Upper lobe of left lung (tissue), 6 donors: ENCODE results near the gene MORC3. TPM values are rescaled to one million over a fixed set of nuclear protein-coding genes. Genes with fewer than 3 reads are reported as not detected.
"Not testable (repeated sequence)": the region's sequence is repeated elsewhere in the genome, so short reads cannot be mapped to it uniquely, and the experiment has no call there.

Experiments used
- ATAC-seq, 2 donors: fragments of 200-7000 bp; cut with Tn5 transposase; one replicate each; pipeline ENCODE4 v1.9.1; 2022; ENCODE audit warnings: mild to moderate bottlenecking in 2 of 2, moderate library complexity in 2 of 2; ENCODE audit not compliant: low FRiP score in 2 of 2
- DNase-seq, 2 donors: peaks; one replicate each; pipeline ENCODE4 v3.0.0-alpha.2; 2019 to 2020
- H3K27ac ChIP-seq, 4 donors: fragments of 200-600 bp; sonication (generic); one replicate each; pipeline ENCODE4 v1.5.1; 2016 to 2019
- H3K27me3 ChIP-seq, 4 donors: fragments of 200-600 bp; sonication (generic); one replicate each; pipeline ENCODE4 v1.5.1; 2017 to 2019
- H3K36me3 ChIP-seq, 4 donors: fragments of 200-600 bp; sonication (generic); one replicate each; pipeline ENCODE4 v1.5.1; 2016 to 2019
- H3K4me1 ChIP-seq, 4 donors: fragments of 200-600 bp; sonication (generic); one replicate each; pipeline ENCODE4 v1.5.1; 2018 to 2019
- H3K4me3 ChIP-seq, 4 donors: fragments of 200-600 bp; sonication (generic); one replicate each; pipeline ENCODE4 v1.5.1; 2017 to 2019; ENCODE audit warnings: mild to moderate bottlenecking in 2 of 4, moderate library complexity in 1 of 4
- H3K9me3 ChIP-seq, 4 donors: fragments of 200-600 bp; sonication (generic); one replicate each; pipeline ENCODE4 v1.5.1; 2018 to 2019
- CTCF ChIP-seq, 6 experiments: fragments of 450-650 bp in 4 of 6; fragments of 200-600 bp in 2 of 6; sonication (generic) in 2 of 6; IDR thresholded peaks; one replicate each; pipeline ENCODE4 v1.5.1; 2016 to 2019; ENCODE audit warnings: antibody characterized with exemption in 6 of 6
- EP300 ChIP-seq, 4 donors: sonication (generic); formaldehyde crosslinking; IDR thresholded peaks; one replicate each; pipeline ENCODE4 v1.5.1; 2017; ENCODE audit warnings: antibody characterized with exemption in 4 of 4, control low read depth in 2 of 4
- POLR2A ChIP-seq, 4 donors: fragments of 450-650 bp; IDR thresholded peaks; one replicate each; pipeline ENCODE4 v1.5.1; 2016 to 2017; ENCODE audit warnings: antibody characterized with exemption in 4 of 4, mild to moderate bottlenecking in 2 of 4
- POLR2AphosphoS5 ChIP-seq, 2 donors: sonication (generic); formaldehyde crosslinking; IDR thresholded peaks; one replicate each; pipeline ENCODE4 v1.5.1; 2017; ENCODE audit warnings: antibody characterized with exemption in 2 of 2
- WGBS, 2 donors: methylation state at CpG; one replicate each; pipeline ENCODE4 v1.1.5; 2017 to 2018; 5-methylcytosine and 5-hydroxymethylcytosine counted together
- total RNA-seq, 6 donors: library from RNA; depleted of rRNA in 4 of 6; stranded (reverse); fragments of >200 nt in 4 of 6; gene quantifications; one replicate each; pipeline versions ENCODE4 v1.1.0 to v1.2.1, GENCODE V29; 2016 to 2021
- donor health status: DM: no; HTN: no; CAD: no; lungs with moderate emphysema.
- donor health status: DM: no; HTN: yes; CAD: no; lungs with severe emphysema.

The MORC3 gene
- total RNA-seq, 6 donors from 2014 or later: 26.0 to 62.7 (median 31.5) TPM

DNA sequence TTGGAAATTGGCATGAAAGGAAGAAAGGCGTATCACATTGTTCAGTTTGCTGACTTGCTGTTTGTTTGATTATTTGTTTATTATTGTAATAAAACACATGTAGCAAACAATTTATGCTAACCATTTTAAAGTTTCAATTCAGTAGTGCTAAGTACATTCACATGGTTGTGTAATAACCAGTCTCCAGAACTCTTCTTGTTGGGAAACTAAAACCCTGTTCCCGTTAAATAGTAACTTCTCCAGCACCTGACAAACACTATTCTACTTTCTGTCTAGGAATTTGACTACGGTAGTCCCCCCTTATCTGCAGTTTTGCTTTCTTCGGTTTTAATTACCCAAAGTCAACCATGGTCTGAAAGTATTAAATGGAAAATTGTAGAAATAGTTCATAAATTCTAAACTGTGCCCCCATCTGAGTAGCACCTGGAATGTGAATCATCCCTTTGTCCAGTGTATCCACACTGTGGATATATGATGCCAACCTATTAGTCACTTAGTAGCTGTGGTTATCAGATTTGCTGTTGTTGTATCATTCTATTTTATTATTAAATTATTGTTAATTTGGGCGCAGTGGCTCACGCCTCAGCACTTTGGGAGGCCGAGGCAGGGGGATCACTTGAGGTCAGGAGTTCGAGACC is 5.5 kb downstream of the MORC3 start:
- Histone ChIP-seq H3K27ac (peak overlapping the region in 1 of 4 donors; percentile 53), H3K4me1 (peaks cover 38 to 74% (median 47%) of the 10 kb centered on the region in 4 donors)
- ATAC-seq: no peak

GRCh38 chr21:36330904-36331303 is 10.9 kb downstream of the MORC3 start:
- H3K36me3 ChIP-seq: peaks cover 0 to 17% (median 8%) of the 10 kb centered on the region in 4 donors
- ATAC-seq (peak; percentile 83 to 85), DNase-seq (peak in 1 of 2 donors; percentile 57)
- H3K27ac ChIP-seq: no peak overlapping the region
- TF ChIP-seq CTCF (IDR thresholded peaks at IDR 0.05): peak; percentile 58 to 85 (median 70)
- TF ChIP-seq POLR2A (IDR thresholded peaks at IDR 0.05): no peak
- H3K4me1 ChIP-seq: peaks cover 22 to 55% (median 29%) of the 10 kb centered on the region in 4 donors
- no peaks in the 10 kb centered on the region for H3K9me3 ChIP-seq
- H3K27me3 ChIP-seq: no peaks in the 10 kb centered on the region
- WGBS, 2 donors: 57% methylated on average over 2 of the region's 2 CpGs
- H3K4me3 ChIP-seq: no peak overlapping the region

More for the DNA sequence above, 5.5 kb downstream of the MORC3 start:
- H3K4me3 ChIP-seq: no peak overlapping the region
- H3K36me3 ChIP-seq: peaks cover 0 to 14% (median 0%) of the 10 kb centered on the region in 4 donors
- H3K27me3 ChIP-seq: no peaks in the 10 kb centered on the region
- no peak for DNase-seq
- TF ChIP-seq EP300 (IDR thresholded peaks at IDR 0.05) (no peak), CTCF (IDR thresholded peaks at IDR 0.05) (no peak), POLR2AphosphoS5 (IDR thresholded peaks at IDR 0.05) (no peak), POLR2A (IDR thresholded peaks at IDR 0.05) (no peak)
- H3K9me3 ChIP-seq: no peaks in the 10 kb centered on the region
- 73 to 77% methylated on average over 8 of the region's 8 CpGs for WGBS, 2 donors

DNA sequence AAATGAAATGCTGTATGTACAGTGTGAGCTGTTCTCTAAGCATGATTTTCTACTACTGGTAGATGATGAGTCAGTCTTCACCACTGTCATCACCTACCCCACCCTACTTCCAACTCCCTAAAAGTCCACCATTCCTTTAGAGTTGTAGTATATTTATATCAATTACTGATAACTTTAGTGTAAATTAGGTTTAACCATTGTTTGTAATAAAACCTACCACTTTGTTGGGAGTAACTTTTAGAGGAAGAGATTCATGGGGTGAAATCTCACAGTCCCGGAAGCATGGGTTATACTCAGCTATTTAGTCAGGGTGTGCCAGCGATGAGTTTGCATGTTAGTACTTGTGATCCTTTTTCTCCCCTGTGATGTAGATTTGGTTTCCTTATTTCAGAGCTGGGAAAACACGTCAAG is 17.1 kb downstream of the MORC3 start:
- H3K27me3 ChIP-seq: no peaks in the 10 kb centered on the region

DNA sequence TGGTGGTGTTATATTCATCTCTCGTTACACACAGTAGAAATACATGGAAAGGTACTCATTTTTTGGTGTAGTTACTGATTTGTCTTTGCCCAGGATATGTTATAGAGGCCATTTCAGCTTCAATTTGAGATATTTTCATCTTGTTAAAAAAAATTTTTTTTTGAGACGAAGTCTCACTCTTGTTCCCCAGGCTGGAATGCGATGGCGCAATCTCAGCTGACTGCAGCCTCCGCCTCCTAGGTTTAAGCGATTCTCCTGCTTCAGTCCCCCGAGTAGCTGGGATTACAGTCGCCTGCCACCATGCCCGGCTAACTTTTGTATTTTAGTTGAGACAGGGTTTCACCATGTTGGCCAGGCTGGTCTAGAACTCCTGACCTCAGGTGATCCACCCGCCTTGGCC is 19.0 kb downstream of the MORC3 start:
- no peak for ATAC-seq
- Histone ChIP-seq H3K4me1 (no peaks in the 10 kb centered on the region), H3K27me3 (no peaks in the 10 kb centered on the region), H3K4me3 (no peak overlapping the region), H3K9me3 (no peaks in the 10 kb centered on the region), H3K36me3 (peaks cover 25 to 88% (median 56%) of the 10 kb centered on the region in 4 donors), H3K27ac (no peak overlapping the region)
- DNase-seq: no peak
- no peak for TF ChIP-seq POLR2A (IDR thresholded peaks at IDR 0.05)
- TF ChIP-seq EP300 (IDR thresholded peaks at IDR 0.05): no peak
- no peak for TF ChIP-seq CTCF (IDR thresholded peaks at IDR 0.05)
- no peak for TF ChIP-seq POLR2AphosphoS5 (IDR thresholded peaks at IDR 0.05)
- 80 to 82% methylated on average over 10 of the region's 10 CpGs for WGBS, 2 donors

More for the DNA sequence above, 17.1 kb downstream of the MORC3 start:
- 92 to 94% methylated on average over 3 of the region's 3 CpGs for WGBS, 2 donors
- no peak overlapping the region for H3K27ac ChIP-seq
- TF ChIP-seq EP300 (IDR thresholded peaks at IDR 0.05) (no peak), POLR2AphosphoS5 (IDR thresholded peaks at IDR 0.05) (no peak), CTCF (IDR thresholded peaks at IDR 0.05) (no peak), POLR2A (IDR thresholded peaks at IDR 0.05) (no peak)
- H3K9me3 ChIP-seq: no peaks in the 10 kb centered on the region
- ATAC-seq (peak in 1 of 2 donors; percentile 70), DNase-seq (no peak)
- H3K36me3 ChIP-seq: peaks cover 21 to 74% (median 46%) of the 10 kb centered on the region in 4 donors
- peaks cover 5 to 10% (median 6%) of the 10 kb centered on the region in 4 donors for H3K4me1 ChIP-seq
- H3K4me3 ChIP-seq: no peak overlapping the region

DNA sequence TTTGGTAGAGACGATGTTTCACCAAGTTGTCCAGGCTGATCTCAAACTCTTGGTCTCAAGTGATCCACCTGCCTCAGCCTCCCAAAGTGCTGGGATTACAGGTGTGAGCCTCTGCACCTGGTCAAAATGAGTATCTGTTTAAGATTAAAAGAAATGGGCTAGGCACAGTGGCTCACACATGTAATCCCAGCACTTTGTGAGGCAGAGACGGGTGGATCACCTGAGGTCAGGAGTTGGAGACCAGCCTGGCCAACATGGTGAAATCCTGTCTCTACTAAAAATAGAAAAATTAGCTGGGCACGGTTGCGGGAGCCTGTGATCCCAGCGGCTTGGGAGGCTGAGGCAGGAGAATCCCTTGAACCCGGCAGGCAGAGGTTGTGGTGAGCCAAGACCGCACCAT is 22.6 kb downstream of the MORC3 start:
- not testable (repeated sequence) for H3K9me3 ChIP-seq, DNase-seq, ATAC-seq, H3K4me3 ChIP-seq, H3K27me3 ChIP-seq, H3K27ac ChIP-seq, H3K4me1 ChIP-seq
- H3K36me3 ChIP-seq: peaks cover 48 to 100% (median 69%) of the 10 kb centered on the region in 4 donors
- WGBS, 2 donors: 97% methylated on average over 7 of the region's 7 CpGs
